A673 (cell line): ENCODE measurements around the gene ALX4. TPM values are rescaled to one million over a fixed set of nuclear protein-coding genes. Genes with fewer than 3 reads are reported as not detected.
A peak's percentile ranks its signal among the peaks of the same experiment; 100 is the strongest.

Experiments used
- BruUV-seq: library from RNA; stranded (reverse); fragments of 400-500 nt; replicated peaks from 2 replicates; lab custom pipeline; 2021; lab: Mats Ljungman, UMichigan
- CTCF ChIA-PET: fragments of 300-600 bp; sonication (Branson Sonifier 250); formaldehyde crosslinking; loops from one replicate; lab custom pipeline; 2022; ENCODE audit warnings: antibody characterized with exemption; lab: Charles Lee
- POLR2A ChIA-PET: fragments of 300-600 bp; sonication (Branson Sonifier 250); formaldehyde crosslinking; loops from one replicate; lab custom pipeline; 2022; ENCODE audit warnings: antibody characterized with exemption; ENCODE audit not compliant: low non-redundant PET; lab: Charles Lee
- DNase-seq: peaks from one replicate; pipeline ENCODE4 v3.0.0-alpha.2; 2015; ENCODE audit warnings: low spot score
- H3K27ac ChIP-seq: fragments of 200-600 bp; sonication (generic); 2 replicates; pipeline ENCODE4 v1.5.1; 2016; ENCODE audit warnings: mixed run types, low read depth, mild to moderate bottlenecking, mixed read lengths, antibody characterized with exemption, low read length; ENCODE audit not compliant: poor library complexity, severe bottlenecking
- H3K27me3 ChIP-seq: fragments of 200-600 bp; sonication (generic); replicated peaks from 2 replicates; pipeline ENCODE4 v1.6.1; 2017; ENCODE audit warnings: mixed run types, low read depth, mild to moderate bottlenecking, mixed read lengths, antibody characterized with exemption, low read length; ENCODE audit not compliant: insufficient read depth, poor library complexity
- H3K36me3 ChIP-seq: fragments of 200-600 bp; sonication (generic); 2 replicates; pipeline ENCODE4 v1.6.1; 2016; ENCODE audit warnings: mixed run types, mild to moderate bottlenecking, mixed read lengths, antibody characterized with exemption, low read length; ENCODE audit not compliant: insufficient read depth, poor library complexity, severe bottlenecking
- H3K4me1 ChIP-seq: fragments of 200-600 bp; sonication (generic); 2 replicates; pipeline ENCODE4 v1.6.1; 2017; ENCODE audit warnings: mixed run types, mild to moderate bottlenecking, mixed read lengths, antibody characterized with exemption, low read length; ENCODE audit not compliant: insufficient read depth, poor library complexity, severe bottlenecking
- H3K4me3 ChIP-seq: fragments of 200-600 bp; sonication (generic); 2 replicates; pipeline ENCODE4 v1.5.1; 2016; ENCODE audit warnings: low read depth, mixed run types, mild to moderate bottlenecking, mixed read lengths, low read length; ENCODE audit not compliant: poor library complexity, severe bottlenecking
- H3K9me3 ChIP-seq: fragments of 200-600 bp; sonication (generic); 2 replicates; pipeline ENCODE4 v1.6.1; 2016; ENCODE audit warnings: mixed run types, low read depth, mild to moderate bottlenecking, mixed read lengths, antibody characterized with exemption, low read length; ENCODE audit not compliant: poor library complexity, severe bottlenecking
- CTCF ChIP-seq: fragments of 300-800, 200-600 bp; sonication (generic); conservative IDR thresholded peaks from 2 replicates; pipeline ENCODE4 v1.5.1; 2017; ENCODE audit warnings: low read depth, mild to moderate bottlenecking, antibody characterized with exemption, low read length, moderate library complexity, mixed read lengths
- EZH2 ChIP-seq: fragments of 200-600 bp; sonication (generic); IDR thresholded peaks from 2 replicates; pipeline ENCODE4 v1.6.1; 2017; ENCODE audit warnings: borderline replicate concordance, low read depth, mild to moderate bottlenecking, mixed read lengths, antibody characterized with exemption, low read length; ENCODE audit not compliant: poor library complexity, severe bottlenecking
- intact Hi-C: fragments of 100-400 bp; cut with micrococcal nuclease; formaldehyde crosslinking; loops from one replicate; pipeline ENCODE4 v1.10.0; 2022; ENCODE audit not compliant: unreplicated experiment
- total RNA-seq: library from RNA; stranded (reverse); gene quantifications from 2 replicates; pipeline ENCODE4 v1.2.3, GENCODE V29; 2021

The ALX4 gene
- total RNA-seq, 1 experiment from 2014 or later, result 135 TPM

GRCh38 chr11:44306052-44306917 is 3.7 kb downstream of the ALX4 start:
- TSS peak; percentile 19 for BruUV-seq
- Histone ChIP-seq H3K4me1 (peaks cover 51% of the 10 kb centered on the region), H3K4me3 (peak overlapping the region; percentile 78), H3K27ac (peak overlapping the region; percentile 92), H3K9me3 (no peaks in the 10 kb centered on the region), H3K27me3 (no peaks in the 10 kb centered on the region), H3K36me3 (peaks cover 52% of the 10 kb centered on the region)
- POLR2A ChIA-PET, result interaction anchor here (0.5 kb wide), 1 partner anchor 48 kb away, joined by 3 read pairs; no protein-coding TSS in a partner anchor
- no peak for TF ChIP-seq CTCF
- TF ChIP-seq EZH2, result no peak
- peak; percentile 62 for DNase-seq
- CTCF ChIA-PET, result interaction anchor here (1.6 kb wide), 1 partner anchor 212 kb away, joined by 4 read pairs; no protein-coding TSS in a partner anchor
- intact Hi-C loops, result loop anchor here (5.0 kb wide), 1 partner anchor 114 kb away; no protein-coding TSS in a partner anchor

- H3K4me1 ChIP-seq, result peaks cover 50% of the 10 kb centered on the region
- no peaks in the 10 kb centered on the region for H3K27me3 ChIP-seq
- peaks cover 58% of the 10 kb centered on the region for H3K36me3 ChIP-seq
- BruUV-seq, result no TSS peak
- no peaks in the 10 kb centered on the region for H3K9me3 ChIP-seq
- intact Hi-C loops, result loop anchor here (5.0 kb wide), 1 partner anchor 113 kb away; no protein-coding TSS in a partner anchor
- peak; percentile 71 for DNase-seq
- TF ChIP-seq CTCF, result 0 out of 2 replicates have a peak, but pooled peaks have one; percentile 31
- no peak for TF ChIP-seq EZH2
- H3K27ac ChIP-seq, result peak overlapping the region; percentile 92
- CTCF ChIA-PET, result interaction anchor here (0.6 to 1.6 kb wide), 2 partner anchors 211 kb away, joined by 3 to 4 read pairs; no protein-coding TSS in a partner anchor
- peak overlapping the region; percentile 78 for H3K4me3 ChIP-seq
- POLR2A ChIA-PET, result interaction anchor here (0.5 kb wide), 1 partner anchor 47 kb away, joined by 3 read pairs; no protein-coding TSS in a partner anchor
Observed at GRCh38 chr11:44305470-44306051, 4.4 kb downstream of the ALX4 start.

- intact Hi-C loops, result loop anchor here (5.0 kb wide), 1 partner anchor 113 kb away; no protein-coding TSS in a partner anchor
- TF ChIP-seq CTCF (no peak), EZH2 (no peak)
- Histone ChIP-seq H3K9me3 (no peaks in the 10 kb centered on the region), H3K27me3 (no peaks in the 10 kb centered on the region), H3K27ac (peak overlapping the region; percentile 92), H3K4me1 (peaks cover 47% of the 10 kb centered on the region), H3K36me3 (peaks cover 58% of the 10 kb centered on the region), H3K4me3 (peak overlapping the region; percentile 78)
- TSS peak; percentile 10 for BruUV-seq
- ChIA-PET CTCF (interaction anchor here (0.6 kb wide), 1 partner anchor 210 kb away, joined by 3 read pairs; no protein-coding TSS in a partner anchor), POLR2A (no interaction called here)
- no peak for DNase-seq
Observed at GRCh38 chr11:44305026-44305469, 4.9 kb downstream of the ALX4 start.
